OCI-LY7 (cell line): ENCODE data around the gene PPP4R4.

ENCODE experiments used
- CTCF ChIP-seq: fragments of 200-600 bp; sonication (generic); conservative IDR thresholded peaks from 2 replicates; pipeline ENCODE4 v1.5.1; 2014; ENCODE audit warnings: mild to moderate bottlenecking, antibody characterized with exemption, low read length, moderate library complexity, mixed read lengths
- EZH2phosphoT487 ChIP-seq: fragments of 200-600 bp; sonication (generic); IDR thresholded peaks from 2 replicates; pipeline ENCODE4 v1.6.1; 2018; ENCODE audit warnings: low read depth, borderline replicate concordance, mild to moderate bottlenecking, mixed run types, antibody characterized with exemption, low read length, moderate library complexity, mixed read lengths

- no peak for TF ChIP-seq CTCF
- no peak for TF ChIP-seq EZH2phosphoT487
Observed at GRCh38 chr14:94125659-94126418, 48.3 kb upstream of the PPP4R4 start.
